H9 (cell line): ENCODE measurements around the gene C13orf46. TPM values are rescaled to one million over a fixed set of nuclear protein-coding genes. Genes with fewer than 3 reads are reported as not detected.
"Not testable (repeated sequence)": the region's sequence is repeated elsewhere in the genome, so short reads cannot be mapped to it uniquely, and the experiment has no call there.

ENCODE experiments used
- DNase-seq: peaks from one replicate; pipeline ENCODE4 v3.0.0-alpha.2; 2017
- H2AFZ ChIP-seq: one replicate; pipeline ENCODE4 v1.6.1; 2013; ENCODE audit warnings: mild to moderate bottlenecking, low read length, control low read depth, moderate library complexity
- H2AK5ac ChIP-seq: 2 replicates; pipeline ENCODE4 v1.6.1; 2013; ENCODE audit warnings: low read length, control low read depth, mixed read lengths; ENCODE audit not compliant: insufficient read length
- H2BK120ac ChIP-seq: one replicate; pipeline ENCODE4 v1.6.1; 2013; ENCODE audit warnings: low read depth, mild to moderate bottlenecking, low read length, control low read depth, inconsistent platforms; ENCODE audit not compliant: poor library complexity, severe bottlenecking
- H2BK12ac ChIP-seq: 2 replicates; pipeline ENCODE4 v1.6.1; 2013; ENCODE audit warnings: low read length, control low read depth, mixed read lengths, low read depth; ENCODE audit not compliant: insufficient read length
- H2BK15ac ChIP-seq: 2 replicates; pipeline ENCODE4 v1.6.1; 2013; ENCODE audit warnings: low read depth, low read length, control low read depth
- H2BK20ac ChIP-seq: one replicate; pipeline ENCODE4 v1.6.1; 2013; ENCODE audit warnings: low read depth, mild to moderate bottlenecking, low read length, control low read depth, inconsistent platforms; ENCODE audit not compliant: poor library complexity, severe bottlenecking
- H2BK5ac ChIP-seq: 2 replicates; pipeline ENCODE4 v1.6.1; 2013; ENCODE audit warnings: low read length, control low read depth, mixed read lengths; ENCODE audit not compliant: insufficient read length
- H3K14ac ChIP-seq: 2 replicates; pipeline ENCODE4 v1.6.1; 2013; ENCODE audit warnings: low read length, control low read depth; ENCODE audit not compliant: insufficient read depth
- H3K18ac ChIP-seq: 2 replicates; pipeline ENCODE4 v1.6.1; 2013; ENCODE audit warnings: low read depth, mild to moderate bottlenecking, mixed read lengths, low read length, control low read depth; ENCODE audit not compliant: insufficient read length
- H3K23ac ChIP-seq: 2 replicates; pipeline ENCODE4 v1.6.1; 2013; ENCODE audit warnings: low read length, control low read depth, mixed read lengths, low read depth; ENCODE audit not compliant: insufficient read length
- H3K23me2 ChIP-seq: 2 replicates; pipeline ENCODE4 v1.6.1; 2013; ENCODE audit warnings: low read depth, mild to moderate bottlenecking, mixed read lengths, low read length, control low read depth; ENCODE audit not compliant: insufficient read length, poor library complexity, severe bottlenecking
- H3K27ac ChIP-seq: 2 replicates; pipeline ENCODE4 v1.5.1; 2013; ENCODE audit warnings: low read length, control low read depth, mixed read lengths, low read depth; ENCODE audit not compliant: insufficient read length
- H3K27me3 ChIP-seq: 2 replicates; pipeline ENCODE4 v1.6.1; 2013; ENCODE audit warnings: low read length, control low read depth, inconsistent platforms; ENCODE audit not compliant: insufficient read depth
- H3K4ac ChIP-seq: 2 replicates; pipeline ENCODE4 v1.6.1; 2013; ENCODE audit warnings: low read depth, mild to moderate bottlenecking, control low read depth, inconsistent platforms, low read length, moderate library complexity
- H3K4me1 ChIP-seq: 2 replicates; pipeline ENCODE4 v1.6.1; 2013; ENCODE audit warnings: low read length, control low read depth, inconsistent platforms; ENCODE audit not compliant: insufficient read depth
- H3K4me2 ChIP-seq: 2 replicates; pipeline ENCODE4 v1.6.1; 2013; ENCODE audit warnings: low read length, control low read depth, mixed read lengths; ENCODE audit not compliant: insufficient read length, insufficient read depth
- H3K56ac ChIP-seq: 2 replicates; pipeline ENCODE4 v1.6.1; 2013; ENCODE audit warnings: low read depth, mild to moderate bottlenecking, mixed read lengths, low read length, control low read depth; ENCODE audit not compliant: insufficient read length
- H3K79me1 ChIP-seq: 2 replicates; pipeline ENCODE4 v1.6.1; 2013; ENCODE audit warnings: low read depth, mild to moderate bottlenecking, moderate library complexity, low read length, control low read depth, inconsistent platforms; ENCODE audit not compliant: insufficient read depth, poor library complexity, severe bottlenecking
- H3K79me2 ChIP-seq: 2 replicates; pipeline ENCODE4 v1.6.1; 2013; ENCODE audit warnings: low read length, control low read depth, inconsistent platforms; ENCODE audit not compliant: insufficient read depth
- H3K9ac ChIP-seq: 2 replicates; pipeline ENCODE4 v1.6.1; 2013; ENCODE audit warnings: low read length, control low read depth, mixed read lengths; ENCODE audit not compliant: insufficient read length; ENCODE audit errors: extremely low read depth
- H3K9me3 ChIP-seq: one replicate; pipeline ENCODE4 v1.6.1; 2013; ENCODE audit warnings: low read depth, low read length, inconsistent platforms; ENCODE audit not compliant: control insufficient read depth
- H3T11ph ChIP-seq: one replicate; pipeline ENCODE4 v1.6.1; 2013; ENCODE audit warnings: mild to moderate bottlenecking, low read length, control low read depth, inconsistent platforms
- H4K20me1 ChIP-seq: one replicate; pipeline ENCODE4 v1.6.1; 2013; ENCODE audit not compliant: control insufficient read depth, insufficient read length, insufficient read depth
- H4K5ac ChIP-seq: 2 replicates; pipeline ENCODE4 v1.6.1; 2013; ENCODE audit warnings: low read depth, mild to moderate bottlenecking, mixed read lengths, low read length, control low read depth; ENCODE audit not compliant: insufficient read length
- H4K8ac ChIP-seq: replicated peaks from 2 replicates; pipeline ENCODE4 v1.6.1; 2013; ENCODE audit warnings: low read length, control low read depth, mixed read lengths, low read depth; ENCODE audit not compliant: insufficient read length
- H4K91ac ChIP-seq: 2 replicates; pipeline ENCODE4 v1.6.1; 2013; ENCODE audit warnings: low read depth, mild to moderate bottlenecking, moderate library complexity, mixed read lengths, low read length, control low read depth; ENCODE audit not compliant: insufficient read length
- H3K27ac Mint-ChIP-seq, 3 experiments: 2 replicates in 2 of 3; 3 replicates in 1 of 3; pipeline ENCODE4 v1.8.0; 2020 to 2021; ENCODE audit warnings: mixed read lengths in 3 of 3, mild to moderate bottlenecking in 1 of 3, moderate library complexity in 1 of 3
- H3K27me3 Mint-ChIP-seq: 2 replicates; pipeline ENCODE4 v1.8.0; 2021; ENCODE audit warnings: low read depth, mild to moderate bottlenecking, moderate library complexity, mixed read lengths
- H3K36me3 Mint-ChIP-seq, 3 experiments: 2 replicates in 2 of 3; 3 replicates in 1 of 3; pipeline ENCODE4 v1.8.0; 2020 to 2021; ENCODE audit warnings: low read depth in 3 of 3, mixed read lengths in 3 of 3; ENCODE audit not compliant: insufficient read depth in 1 of 3
- H3K4me1 Mint-ChIP-seq, 2 experiments: 2 replicates each; pipeline ENCODE4 v1.8.0; 2020; ENCODE audit warnings: mixed read lengths in 2 of 2
- H3K4me3 Mint-ChIP-seq, 2 experiments: 2 replicates in 1 of 2; 3 replicates in 1 of 2; pipeline ENCODE4 v1.8.0; 2020 to 2021; ENCODE audit warnings: mild to moderate bottlenecking in 2 of 2, mixed read lengths in 2 of 2, moderate library complexity in 1 of 2
- H3K9me3 Mint-ChIP-seq, 2 experiments: 2 replicates in 1 of 2; 3 replicates in 1 of 2; pipeline ENCODE4 v1.8.0; 2020; ENCODE audit warnings: mild to moderate bottlenecking in 2 of 2, mixed read lengths in 2 of 2, moderate library complexity in 1 of 2
- WGBS: extraction: QIAGEN DNeasy Blood & Tissue Kit; methylation state at CpG from one replicate; pipeline ENCODE4 v1.1.7; 2013; ENCODE audit warnings: missing lambda C conversion rate, low lambda C conversion rate, mixed read lengths; ENCODE audit not compliant: insufficient read length; ENCODE audit errors: extremely low coverage; 5-methylcytosine and 5-hydroxymethylcytosine counted together
- total RNA-seq: library from RNA; stranded (reverse); gene quantifications from 2 replicates; pipeline ENCODE4 v1.2.1, GENCODE V29; 2021
- TF ChIP-seq, protein P1 (sequence below): fragments of 200-600 bp; sonication (generic); conservative IDR thresholded peaks from 3 replicates; pipeline ENCODE4 v1.8.0; 2021; ENCODE audit warnings: antibody characterized with exemption, mild to moderate bottlenecking

Gene C13orf46
- total RNA-seq, 1 experiment from 2014 or later, result 0.55 TPM

DNA sequence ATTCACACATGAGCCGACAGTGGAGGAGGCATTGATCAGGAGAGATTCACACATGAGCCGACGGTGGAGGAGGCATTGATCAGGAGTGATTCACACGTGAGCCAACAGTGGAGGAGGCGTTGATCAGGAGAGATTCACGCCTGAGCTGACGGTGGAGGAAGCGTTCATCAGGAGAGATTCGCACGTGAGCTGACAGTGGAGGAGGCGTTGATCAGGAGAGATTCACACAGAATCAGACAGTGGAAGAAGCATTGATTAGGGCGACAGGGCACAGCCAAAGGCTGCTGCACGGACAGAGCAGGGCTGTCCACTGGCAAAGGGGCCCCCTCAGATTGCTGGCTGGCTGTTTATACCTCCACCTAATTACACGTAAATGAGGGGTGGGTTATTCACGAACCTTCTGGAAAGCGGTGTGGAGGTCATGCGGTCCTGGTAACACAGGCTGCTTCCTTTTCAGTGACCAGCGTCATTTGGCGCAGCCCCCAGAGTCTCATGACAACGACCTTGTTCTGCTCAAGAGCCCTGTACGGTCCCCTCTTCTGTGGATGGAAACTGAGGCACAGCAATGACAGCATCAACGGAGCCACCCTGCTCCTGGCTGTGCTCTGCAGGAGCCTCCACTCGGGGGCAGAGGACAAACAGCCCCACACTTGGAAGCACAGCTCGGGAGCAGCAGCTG lies 59.4 kb downstream of the C13orf46 start:
- no peak overlapping the region for H2BK120ac ChIP-seq
- Mint-ChIP-seq H3K27me3 (peaks cover 19% of the 10 kb centered on the region), H3K4me3 (no peak overlapping the region), H3K9me3 (no peaks in the 10 kb centered on the region), H3K36me3 (no peaks in the 10 kb centered on the region), H3K27ac (no peak overlapping the region), H3K4me1 (0 out of 4 replicates have a peak, but pooled peaks cover 0 to 3% of the 10 kb centered on the region in 2 experiments)
- TF ChIP-seq, protein P1, sequence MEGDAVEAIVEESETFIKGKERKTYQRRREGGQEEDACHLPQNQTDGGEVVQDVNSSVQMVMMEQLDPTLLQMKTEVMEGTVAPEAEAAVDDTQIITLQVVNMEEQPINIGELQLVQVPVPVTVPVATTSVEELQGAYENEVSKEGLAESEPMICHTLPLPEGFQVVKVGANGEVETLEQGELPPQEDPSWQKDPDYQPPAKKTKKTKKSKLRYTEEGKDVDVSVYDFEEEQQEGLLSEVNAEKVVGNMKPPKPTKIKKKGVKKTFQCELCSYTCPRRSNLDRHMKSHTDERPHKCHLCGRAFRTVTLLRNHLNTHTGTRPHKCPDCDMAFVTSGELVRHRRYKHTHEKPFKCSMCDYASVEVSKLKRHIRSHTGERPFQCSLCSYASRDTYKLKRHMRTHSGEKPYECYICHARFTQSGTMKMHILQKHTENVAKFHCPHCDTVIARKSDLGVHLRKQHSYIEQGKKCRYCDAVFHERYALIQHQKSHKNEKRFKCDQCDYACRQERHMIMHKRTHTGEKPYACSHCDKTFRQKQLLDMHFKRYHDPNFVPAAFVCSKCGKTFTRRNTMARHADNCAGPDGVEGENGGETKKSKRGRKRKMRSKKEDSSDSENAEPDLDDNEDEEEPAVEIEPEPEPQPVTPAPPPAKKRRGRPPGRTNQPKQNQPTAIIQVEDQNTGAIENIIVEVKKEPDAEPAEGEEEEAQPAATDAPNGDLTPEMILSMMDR, result no peak
- peak; percentile 14 for DNase-seq
- H3K9me3 ChIP-seq, result no peaks in the 10 kb centered on the region
- no peaks in the 10 kb centered on the region for H4K20me1 ChIP-seq
- no peak overlapping the region for H3K56ac ChIP-seq
- no peak overlapping the region for H2BK5ac ChIP-seq
- H2AFZ ChIP-seq, result no peak overlapping the region
- H2BK15ac ChIP-seq, result no peak overlapping the region
- no CpG with 5 or more reads among the region's 24 CpGs for WGBS
- H3K79me1 ChIP-seq, result no peaks in the 10 kb centered on the region
- H2BK12ac ChIP-seq, result no peak overlapping the region
- H3K14ac ChIP-seq, result no peak overlapping the region
- no peak overlapping the region for H3T11ph ChIP-seq
- H3K23me2 ChIP-seq, result no peaks in the 10 kb centered on the region
- H3K4me2 ChIP-seq, result no peak overlapping the region
- no peak overlapping the region for H3K4ac ChIP-seq
- no peak overlapping the region for H3K27ac ChIP-seq
- no peak overlapping the region for H4K8ac ChIP-seq
- no peak overlapping the region for H2BK20ac ChIP-seq
- no peak overlapping the region for H3K23ac ChIP-seq
- no peak overlapping the region for H2AK5ac ChIP-seq
- no peak overlapping the region for H3K9ac ChIP-seq
- no peaks in the 10 kb centered on the region for H3K27me3 ChIP-seq
- H4K91ac ChIP-seq, result no peak overlapping the region
- H3K4me1 ChIP-seq, result no peaks in the 10 kb centered on the region
- no peak overlapping the region for H3K18ac ChIP-seq
- H4K5ac ChIP-seq, result no peak overlapping the region
- H3K79me2 ChIP-seq, result no peaks in the 10 kb centered on the region

DNA sequence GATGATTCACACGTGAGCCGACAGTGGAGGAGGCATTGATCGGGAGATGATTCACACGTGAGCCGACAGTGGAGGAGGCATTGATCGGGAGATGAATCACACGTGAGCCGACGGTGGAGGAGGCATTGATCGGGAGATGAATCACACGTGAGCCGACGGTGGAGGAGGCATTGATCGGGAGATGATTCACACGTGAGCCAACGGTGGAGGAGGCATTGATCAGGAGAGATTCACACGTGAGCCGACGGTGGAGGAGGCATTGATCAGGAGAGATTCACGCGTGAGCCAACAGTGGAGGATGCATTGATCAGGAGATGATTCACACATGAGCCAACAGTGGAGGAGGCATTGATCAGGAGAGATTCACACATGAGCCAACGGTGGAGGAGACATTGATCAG lies 60.0 kb downstream of the C13orf46 start:
- H3K9me3 Mint-ChIP-seq, H3K9ac ChIP-seq, DNase-seq, H3K4ac ChIP-seq, H3T11ph ChIP-seq, H3K23ac ChIP-seq, H3K4me3 Mint-ChIP-seq, H3K18ac ChIP-seq, H3K27ac ChIP-seq, H3K36me3 Mint-ChIP-seq, H2BK120ac ChIP-seq, H3K9me3 ChIP-seq, H3K4me1 ChIP-seq, H3K4me2 ChIP-seq, H3K4me1 Mint-ChIP-seq, H4K91ac ChIP-seq, H2BK15ac ChIP-seq, H3K23me2 ChIP-seq, H3K56ac ChIP-seq, H2BK5ac ChIP-seq, H2BK12ac ChIP-seq, H4K20me1 ChIP-seq, H4K5ac ChIP-seq, H3K14ac ChIP-seq, H2BK20ac ChIP-seq, H4K8ac ChIP-seq, H3K79me2 ChIP-seq, H3K27me3 ChIP-seq, H2AK5ac ChIP-seq, H2AFZ ChIP-seq, H3K27ac Mint-ChIP-seq, H3K79me1 ChIP-seq: not testable (repeated sequence)
- WGBS, result no CpG with 5 or more reads among the region's 22 CpGs
- H3K27me3 Mint-ChIP-seq, result peaks cover 19% of the 10 kb centered on the region
